ENCODE data around the gene SHC2. TPM values are rescaled to one million over a fixed set of nuclear protein-coding genes. Genes with fewer than 3 reads are reported as not detected.

SHC2 gene
- total RNA-seq, 1 donor from 2014 or later, result 343 TPM

GRCh38 chr19:410243-410781 is 50.5 kb downstream of the SHC2 start:
- Mint-ChIP-seq H3K27me3 (ENCODE audit: unreplicated experiment) (peaks cover 10% of the 10 kb centered on the region), H3K36me3 (ENCODE audit: unreplicated experiment) (no peaks in the 10 kb centered on the region), H3K4me1 (ENCODE audit: low read depth, unreplicated experiment) (peaks cover 4% of the 10 kb centered on the region), H3K9me3 (ENCODE audit: unreplicated experiment) (peaks cover 13% of the 10 kb centered on the region), H3K27ac (ENCODE audit: unreplicated experiment) (no peak overlapping the region), H3K4me3 (ENCODE audit: unreplicated experiment) (no peak overlapping the region)
- TF ChIP-seq CTCF (IDR thresholded peaks at IDR 0.05; ENCODE audit: partially characterized antibody, unreplicated experiment), result no peak
- peak; percentile 41 for DNase-seq

GRCh38 chr19:409516-410242 is 51.2 kb downstream of the SHC2 start:
- TF ChIP-seq CTCF (IDR thresholded peaks at IDR 0.05; ENCODE audit: partially characterized antibody, unreplicated experiment), result no peak
- peak overlapping the region; percentile 90 for H3K4me3 Mint-ChIP-seq (ENCODE audit: unreplicated experiment)
- peaks cover 13% of the 10 kb centered on the region for H3K27me3 Mint-ChIP-seq (ENCODE audit: unreplicated experiment)
- H3K9me3 Mint-ChIP-seq (ENCODE audit: unreplicated experiment), result peaks cover 13% of the 10 kb centered on the region
- no peaks in the 10 kb centered on the region for H3K36me3 Mint-ChIP-seq (ENCODE audit: unreplicated experiment)
- peaks cover 5% of the 10 kb centered on the region for H3K4me1 Mint-ChIP-seq (ENCODE audit: low read depth, unreplicated experiment)
- peak overlapping the region; percentile 77 for H3K27ac Mint-ChIP-seq (ENCODE audit: unreplicated experiment)
- DNase-seq, result peak; percentile 30

- peak; percentile 71 for DNase-seq
- peaks cover 13% of the 10 kb centered on the region for H3K27me3 Mint-ChIP-seq (ENCODE audit: unreplicated experiment)
- H3K36me3 Mint-ChIP-seq (ENCODE audit: unreplicated experiment), result no peaks in the 10 kb centered on the region
- H3K9me3 Mint-ChIP-seq (ENCODE audit: unreplicated experiment), result peaks cover 13% of the 10 kb centered on the region
- peak within 1 kb of the TSS; percentile 77 for H3K27ac Mint-ChIP-seq (ENCODE audit: unreplicated experiment)
- H3K4me3 Mint-ChIP-seq (ENCODE audit: unreplicated experiment), result peak within 1 kb of the TSS; percentile 90
- TF ChIP-seq CTCF (IDR thresholded peaks at IDR 0.05; ENCODE audit: partially characterized antibody, unreplicated experiment), result no peak
- peaks cover 5% of the 10 kb centered on the region for H3K4me1 Mint-ChIP-seq (ENCODE audit: low read depth, unreplicated experiment)
Observed at GRCh38 chr19:408902-409515, 51.8 kb downstream of the SHC2 start, which contains the start of gene C2CD4C. Gene C2CD4C (minus strand): TSS chr19:409147. CDS start chr19:408361, 786 bp downstream.

GRCh38 chr19:408441-408901 is 52.4 kb downstream of the SHC2 start:
- H3K4me3 Mint-ChIP-seq (ENCODE audit: unreplicated experiment), result no peak overlapping the region
- H3K36me3 Mint-ChIP-seq (ENCODE audit: unreplicated experiment), result no peaks in the 10 kb centered on the region
- no peak overlapping the region for H3K27ac Mint-ChIP-seq (ENCODE audit: unreplicated experiment)
- H3K9me3 Mint-ChIP-seq (ENCODE audit: unreplicated experiment), result peaks cover 13% of the 10 kb centered on the region
- peaks cover 13% of the 10 kb centered on the region for H3K27me3 Mint-ChIP-seq (ENCODE audit: unreplicated experiment)
- no peak for TF ChIP-seq CTCF (IDR thresholded peaks at IDR 0.05; ENCODE audit: partially characterized antibody, unreplicated experiment)
- DNase-seq, result peak; percentile 41
- H3K4me1 Mint-ChIP-seq (ENCODE audit: low read depth, unreplicated experiment), result peaks cover 5% of the 10 kb centered on the region

All from glutamatergic neuron (in vitro differentiated cells).